GOT3 (cell line): ENCODE measurements around the gene KDM4B.
A peak's percentile ranks its signal among the peaks of the same experiment; 100 is the strongest.
"Not testable (repeated sequence)": the region's sequence is repeated elsewhere in the genome, so short reads cannot be mapped to it uniquely, and the experiment has no call there.

Experiments
- DNase-seq: peaks from one replicate; lab custom pipeline; 2025; ENCODE audit warnings: mixed read lengths; lab: John Stamatoyannopoulos, UW

KDM4B gene

DNA sequence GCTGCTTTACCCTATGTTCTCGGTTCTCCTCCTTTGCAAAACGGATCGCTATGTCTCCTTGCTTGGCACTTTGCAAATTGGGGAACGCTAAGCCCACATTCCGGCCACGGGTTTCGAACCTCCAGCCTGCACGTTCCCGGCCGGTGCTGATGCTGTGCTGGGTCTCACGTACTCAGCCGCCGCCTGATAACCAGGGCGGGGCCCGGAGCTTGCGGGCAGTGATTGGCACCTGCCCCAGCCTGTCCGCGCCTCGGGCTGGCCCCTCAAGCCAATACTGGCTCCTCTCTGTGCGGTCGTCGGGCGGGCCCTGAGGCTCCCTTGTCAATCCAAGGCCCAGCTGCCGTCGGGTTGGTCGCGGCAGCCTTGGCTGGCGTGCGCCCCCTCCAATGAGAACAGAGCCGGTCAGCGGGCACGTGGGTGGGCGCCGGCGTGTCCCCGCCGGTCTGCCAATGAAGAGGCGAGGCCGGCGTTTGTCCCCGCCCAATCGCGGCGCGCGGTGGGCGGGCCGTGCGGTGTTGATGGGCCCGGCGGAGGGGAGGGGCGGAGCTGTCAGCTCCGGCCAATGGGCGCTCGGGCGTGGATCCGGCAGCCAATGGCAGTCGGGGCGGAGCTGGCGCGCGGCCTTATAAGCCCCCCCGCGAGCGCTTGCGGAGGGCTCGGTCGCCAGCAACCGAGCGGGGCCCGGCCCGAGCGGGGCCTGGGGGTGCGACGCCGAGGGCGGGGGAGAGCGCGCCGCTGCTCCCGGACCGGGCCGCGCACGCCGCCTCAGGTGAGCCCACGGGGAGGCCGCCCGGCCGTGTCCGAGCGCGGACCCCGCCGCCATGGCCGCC lies at the start of gene KDM4B:
Gene KDM4B, plus strand, starts transcription at position 652 of the 830 bp plus-strand sequence. CDS start 63,778 bp downstream, outside the sequence.
- DNase-seq, result peak; percentile 99

- no peak for DNase-seq
Observed at GRCh38 chr19:4922530-4923275, 46.2 kb upstream of the KDM4B start.

- DNase-seq, result no peak
Observed at GRCh38 chr19:4923276-4923747, 45.6 kb upstream of the KDM4B start.

DNA sequence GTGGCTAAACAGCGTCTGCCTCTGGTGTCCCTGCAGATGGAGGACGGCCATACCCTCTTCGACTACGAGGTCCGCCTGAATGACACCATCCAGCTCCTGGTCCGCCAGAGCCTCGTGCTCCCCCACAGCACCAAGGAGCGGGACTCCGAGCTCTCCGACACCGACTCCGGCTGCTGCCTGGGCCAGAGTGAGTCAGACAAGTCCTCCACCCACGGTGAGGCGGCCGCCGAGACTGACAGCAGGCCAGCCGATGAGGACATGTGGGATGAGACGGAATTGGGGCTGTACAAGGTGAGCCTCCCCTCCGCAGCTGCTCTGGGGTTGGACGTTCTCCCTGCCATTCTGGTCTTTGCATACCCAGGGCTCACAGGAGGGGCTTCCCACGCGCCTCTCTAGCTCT lies 39.7 kb upstream of the KDM4B start:
- DNase-seq, result no peak

- no peak for DNase-seq
Observed at GRCh38 chr19:4930664-4931063, 38.2 kb upstream of the KDM4B start.

- DNase-seq, result no peak
Observed at GRCh38 chr19:4932711-4933110, 36.2 kb upstream of the KDM4B start.

- DNase-seq, result no peak
Observed at GRCh38 chr19:4933528-4933927, 35.4 kb upstream of the KDM4B start.

DNA sequence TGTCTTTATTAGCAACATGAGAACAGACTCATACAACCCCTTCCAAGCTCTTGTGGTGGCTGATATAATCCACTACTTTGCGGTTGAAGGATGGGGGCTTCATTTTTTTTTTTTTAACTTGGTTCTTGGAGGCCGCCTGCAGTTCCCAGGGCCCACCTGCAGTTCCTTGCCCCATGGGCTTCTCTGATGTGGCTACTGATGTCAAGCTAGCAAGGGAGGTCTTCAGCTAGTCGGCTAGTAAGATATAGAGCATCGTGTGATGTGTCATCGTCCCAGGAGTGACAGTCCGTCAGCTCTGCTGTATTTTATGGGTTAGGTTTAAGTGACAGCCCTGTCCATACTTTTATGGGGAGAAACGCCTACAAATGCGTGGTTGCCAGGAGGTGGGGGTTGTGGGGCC lies 33.5 kb upstream of the KDM4B start:
- no peak for DNase-seq

- DNase-seq, result no peak
Observed at GRCh38 chr19:4937060-4937459, 31.9 kb upstream of the KDM4B start.

DNA sequence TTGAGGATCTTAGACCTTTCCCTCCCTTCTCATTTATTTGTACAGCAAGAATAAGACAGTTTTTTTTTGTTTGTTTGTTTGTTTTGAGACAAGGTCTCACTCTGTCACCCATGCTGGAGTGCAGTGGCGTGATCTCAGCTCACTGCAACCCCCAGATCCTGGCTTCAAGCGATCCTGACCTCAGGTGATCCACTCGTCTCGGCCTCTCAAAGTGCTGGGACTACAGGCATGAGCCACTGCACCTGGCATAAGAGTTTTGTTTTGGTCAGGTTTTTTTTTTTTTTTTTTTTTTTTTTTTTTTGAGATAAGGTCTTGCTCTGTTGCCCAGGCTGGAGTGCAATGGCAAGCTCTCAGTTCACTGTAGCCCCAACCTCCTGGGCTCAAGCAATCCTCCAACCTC lies 30.5 kb upstream of the KDM4B start:
- not testable (repeated sequence) for DNase-seq

DNA sequence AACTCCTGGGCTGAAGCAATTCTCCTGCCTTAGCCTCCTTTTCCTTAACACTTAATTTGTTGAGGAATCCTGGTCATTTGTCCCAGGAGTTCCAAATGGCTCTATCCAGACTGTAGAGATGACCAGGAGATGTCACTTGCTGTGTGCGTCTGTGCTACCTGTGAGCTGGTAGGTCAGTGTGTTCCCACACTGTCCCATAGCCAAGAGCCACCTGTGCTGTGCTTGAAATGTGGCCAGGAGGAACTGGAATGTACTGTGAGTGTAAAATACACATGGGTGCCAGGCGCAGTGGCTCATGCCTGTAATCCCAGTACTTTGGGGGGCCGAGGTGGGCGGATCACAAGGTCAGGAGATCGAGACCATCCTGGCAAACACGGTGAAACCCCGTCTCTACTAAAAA lies 29.4 kb upstream of the KDM4B start:
- DNase-seq, result no peak

DNA sequence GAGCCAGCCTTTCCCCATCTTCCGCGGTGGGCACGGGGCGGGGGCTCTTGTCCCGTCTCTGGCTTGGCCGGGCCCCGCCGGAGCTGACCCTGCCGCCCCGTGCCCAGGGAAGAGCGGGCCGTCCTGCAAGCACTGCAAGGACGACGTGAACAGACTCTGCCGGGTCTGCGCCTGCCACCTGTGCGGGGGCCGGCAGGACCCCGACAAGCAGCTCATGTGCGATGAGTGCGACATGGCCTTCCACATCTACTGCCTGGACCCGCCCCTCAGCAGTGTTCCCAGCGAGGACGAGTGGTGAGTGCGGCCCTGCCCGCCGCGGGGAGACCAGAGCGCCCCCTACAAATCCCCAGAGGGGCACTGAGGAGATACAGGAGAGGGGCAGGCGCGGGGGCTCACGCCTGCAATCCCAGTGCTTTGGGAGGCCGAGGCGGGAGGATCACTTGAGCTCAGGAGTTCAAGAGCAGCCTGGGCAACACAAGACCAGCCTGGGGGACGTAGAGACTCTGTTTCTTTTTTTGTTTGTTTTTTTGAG lies 27.2 kb upstream of the KDM4B start:
- not testable (repeated sequence) for DNase-seq

DNA sequence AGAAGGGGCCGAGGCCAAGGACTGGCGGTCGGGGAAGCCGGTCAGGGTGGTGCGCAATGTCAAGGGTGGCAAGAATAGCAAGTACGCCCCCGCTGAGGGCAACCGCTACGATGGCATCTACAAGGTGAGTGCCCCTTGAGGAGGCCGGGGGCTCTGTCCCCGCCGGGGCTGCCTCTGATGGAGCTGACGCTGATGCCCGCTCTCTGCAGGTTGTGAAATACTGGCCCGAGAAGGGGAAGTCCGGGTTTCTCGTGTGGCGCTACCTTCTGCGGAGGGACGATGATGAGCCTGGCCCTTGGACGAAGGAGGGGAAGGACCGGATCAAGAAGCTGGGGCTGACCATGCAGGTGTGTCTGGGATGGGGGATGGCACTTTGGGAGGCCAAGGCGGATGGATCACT lies 18.3 kb upstream of the KDM4B start:
- DNase-seq, result not testable (repeated sequence)

- DNase-seq, result no peak
Observed at GRCh38 chr19:4951656-4952055, 17.3 kb upstream of the KDM4B start.

DNA sequence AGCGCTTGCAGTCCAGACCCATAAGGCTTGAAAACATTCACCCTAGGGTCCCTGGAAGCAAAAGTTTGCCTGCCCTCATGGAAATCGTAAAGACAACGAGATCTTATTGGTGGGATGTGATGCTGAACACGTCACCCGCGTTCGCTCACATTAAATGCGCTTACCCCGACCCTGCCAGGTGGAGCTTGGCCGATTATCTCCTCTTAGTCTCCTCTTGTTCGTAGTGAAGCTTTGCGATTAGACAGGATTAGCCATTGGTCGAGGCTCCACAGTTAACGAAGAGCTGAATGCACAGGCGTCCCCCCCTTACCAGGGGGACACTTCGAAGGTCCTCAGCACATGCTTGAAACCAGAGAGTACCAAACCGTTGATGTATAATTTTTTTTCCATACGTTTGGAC lies 16.0 kb upstream of the KDM4B start:
- DNase-seq, result no peak

- not testable (repeated sequence) for DNase-seq
Observed at GRCh38 chr19:4954320-4955149, 14.4 kb upstream of the KDM4B start.

- DNase-seq, result no peak
Observed at GRCh38 chr19:4955274-4955673, 13.6 kb upstream of the KDM4B start.

- DNase-seq, result no peak
Observed at GRCh38 chr19:4957981-4958380, 10.9 kb upstream of the KDM4B start.

DNA sequence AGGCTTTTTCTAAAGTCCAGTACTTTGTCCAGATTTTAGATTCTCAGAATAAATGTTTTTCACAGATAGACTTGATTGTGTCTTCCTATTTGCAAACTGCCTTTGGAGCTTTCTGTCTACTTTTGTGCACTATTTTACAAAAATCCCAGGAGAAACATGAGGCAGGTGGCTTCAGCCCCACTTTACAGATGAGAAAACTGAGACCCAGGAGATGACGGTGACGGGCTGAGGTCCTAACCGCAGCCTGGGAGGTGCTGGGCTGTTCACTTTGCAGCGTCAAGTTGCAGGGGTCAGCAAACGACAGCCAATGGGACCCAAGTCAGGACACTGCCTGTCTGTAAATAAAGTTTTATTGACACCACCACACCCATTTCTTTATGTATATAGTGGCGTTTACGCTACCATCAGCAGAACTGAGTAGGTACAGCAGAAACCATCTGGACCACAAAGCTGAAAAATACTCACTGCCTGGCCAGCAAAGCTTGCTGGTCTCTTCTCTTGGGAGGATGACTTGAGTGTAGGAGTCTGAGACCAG lies 6.8 kb upstream of the KDM4B start:
- no peak for DNase-seq

GRCh38 chr19:4965061-4965460 lies 3.9 kb upstream of the KDM4B start:
- DNase-seq, result no peak

GRCh38 chr19:4966591-4966990 lies 2.3 kb upstream of the KDM4B start:
- no peak for DNase-seq
